Omental fat pad (tissue), 4 donors: ENCODE data around the gene GUCA2A. TPM values are rescaled to one million over a fixed set of nuclear protein-coding genes. Genes with fewer than 3 reads are reported as not detected.

Experiments used
- ATAC-seq: fragments of 150-250 bp; one replicate; pipeline ENCODE4 v1.9.1; 2016; ENCODE audit warnings: mild to moderate bottlenecking, moderate library complexity; ENCODE audit not compliant: low FRiP score
- DNase-seq: peaks from one replicate; pipeline ENCODE4 v3.0.0-alpha.2; 2019; ENCODE audit warnings: low spot score
- total RNA-seq, 4 donors: library from RNA; depleted of rRNA; stranded (reverse); fragments of >200 nt; gene quantifications; one replicate each; pipeline ENCODE4 v1.1.0, GENCODE V29; 2016
- TF ChIP-seq, protein P1 (sequence below), 3 donors: fragments of 450-650 bp; IDR thresholded peaks; one replicate each; pipeline ENCODE4 v1.5.1; 2016 to 2017; ENCODE audit warnings: antibody characterized with exemption in 3 of 3, mild to moderate bottlenecking in 3 of 3, moderate library complexity in 2 of 3

GUCA2A gene
- total RNA-seq, 4 donors from 2014 or later, result not detected

DNA sequence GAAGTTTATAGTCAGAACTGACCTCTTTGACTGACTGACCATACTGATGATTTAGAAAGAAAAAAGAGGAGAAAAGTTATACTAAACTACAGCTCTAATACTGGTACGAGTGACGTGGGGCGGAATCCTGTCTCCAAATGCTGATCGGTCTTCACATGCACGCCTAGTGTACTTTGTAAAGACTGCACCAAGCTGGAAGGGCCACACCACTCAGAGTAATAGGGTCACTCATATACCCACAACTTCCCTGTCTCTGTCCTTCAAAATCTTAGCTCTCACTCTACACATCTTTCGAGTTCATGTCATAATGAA is 19.4 kb upstream of the GUCA2A start:
- DNase-seq, result no peak
- TF ChIP-seq, protein P1, sequence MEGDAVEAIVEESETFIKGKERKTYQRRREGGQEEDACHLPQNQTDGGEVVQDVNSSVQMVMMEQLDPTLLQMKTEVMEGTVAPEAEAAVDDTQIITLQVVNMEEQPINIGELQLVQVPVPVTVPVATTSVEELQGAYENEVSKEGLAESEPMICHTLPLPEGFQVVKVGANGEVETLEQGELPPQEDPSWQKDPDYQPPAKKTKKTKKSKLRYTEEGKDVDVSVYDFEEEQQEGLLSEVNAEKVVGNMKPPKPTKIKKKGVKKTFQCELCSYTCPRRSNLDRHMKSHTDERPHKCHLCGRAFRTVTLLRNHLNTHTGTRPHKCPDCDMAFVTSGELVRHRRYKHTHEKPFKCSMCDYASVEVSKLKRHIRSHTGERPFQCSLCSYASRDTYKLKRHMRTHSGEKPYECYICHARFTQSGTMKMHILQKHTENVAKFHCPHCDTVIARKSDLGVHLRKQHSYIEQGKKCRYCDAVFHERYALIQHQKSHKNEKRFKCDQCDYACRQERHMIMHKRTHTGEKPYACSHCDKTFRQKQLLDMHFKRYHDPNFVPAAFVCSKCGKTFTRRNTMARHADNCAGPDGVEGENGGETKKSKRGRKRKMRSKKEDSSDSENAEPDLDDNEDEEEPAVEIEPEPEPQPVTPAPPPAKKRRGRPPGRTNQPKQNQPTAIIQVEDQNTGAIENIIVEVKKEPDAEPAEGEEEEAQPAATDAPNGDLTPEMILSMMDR (IDR thresholded peaks at IDR 0.05), result no peak
- ATAC-seq, result no peak

DNA sequence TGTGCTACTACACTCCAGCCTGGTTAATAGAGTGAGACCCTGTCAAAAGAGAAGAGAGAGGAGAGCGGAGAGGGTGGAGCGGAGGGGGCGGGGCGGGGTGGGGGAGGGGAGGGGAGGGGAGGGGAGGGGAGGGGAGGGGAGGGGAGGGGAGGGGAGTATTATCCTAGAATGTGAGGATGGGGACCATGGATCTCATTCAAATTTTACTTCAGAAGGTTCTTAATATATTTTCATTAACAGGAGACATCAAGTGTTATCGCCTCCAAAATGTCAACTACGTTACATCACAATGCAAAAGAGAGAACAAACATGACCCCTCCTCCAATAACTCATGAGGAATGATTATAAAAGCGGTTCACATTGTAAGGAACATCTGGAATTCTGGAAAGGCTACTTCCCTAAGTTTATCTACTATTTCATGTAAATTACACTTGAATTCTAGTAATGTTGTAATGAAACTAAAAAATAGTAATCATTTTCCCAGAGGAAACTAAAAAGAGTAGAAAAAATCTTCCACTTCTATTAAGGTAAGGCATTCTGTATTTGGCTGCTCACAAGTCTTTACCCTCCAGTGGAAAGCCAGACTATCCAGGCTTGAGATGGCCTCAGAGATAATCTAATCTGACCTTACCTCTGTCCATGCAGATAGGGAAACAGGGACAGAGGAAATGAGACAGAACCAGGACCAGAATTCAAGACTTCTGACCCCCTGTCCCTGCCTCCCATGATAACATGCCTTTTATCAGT is 18.8 kb upstream of the GUCA2A start:
- DNase-seq, result no peak
- TF ChIP-seq, protein P1 (IDR thresholded peaks at IDR 0.05), result no peak
- ATAC-seq, result no peak

DNA sequence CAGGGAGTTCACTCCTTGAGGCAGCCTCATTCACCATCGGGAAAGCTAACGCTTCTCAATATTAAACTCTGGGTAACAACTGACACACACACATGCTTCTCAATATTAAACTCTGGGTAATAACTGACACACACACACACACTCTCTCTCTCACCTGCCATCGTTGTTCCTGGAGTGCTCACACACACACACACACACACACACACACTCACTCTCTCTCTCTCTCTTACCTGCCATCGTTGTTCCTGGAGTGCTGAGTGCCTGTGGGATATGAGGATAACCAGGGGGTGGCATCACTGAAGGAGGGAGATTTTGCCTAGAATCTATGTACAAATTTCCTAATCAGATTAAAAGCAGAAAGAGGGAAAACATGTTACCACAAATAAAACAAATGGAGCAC is 17.1 kb upstream of the GUCA2A start:
- TF ChIP-seq, protein P1 (IDR thresholded peaks at IDR 0.05), result no peak

DNA sequence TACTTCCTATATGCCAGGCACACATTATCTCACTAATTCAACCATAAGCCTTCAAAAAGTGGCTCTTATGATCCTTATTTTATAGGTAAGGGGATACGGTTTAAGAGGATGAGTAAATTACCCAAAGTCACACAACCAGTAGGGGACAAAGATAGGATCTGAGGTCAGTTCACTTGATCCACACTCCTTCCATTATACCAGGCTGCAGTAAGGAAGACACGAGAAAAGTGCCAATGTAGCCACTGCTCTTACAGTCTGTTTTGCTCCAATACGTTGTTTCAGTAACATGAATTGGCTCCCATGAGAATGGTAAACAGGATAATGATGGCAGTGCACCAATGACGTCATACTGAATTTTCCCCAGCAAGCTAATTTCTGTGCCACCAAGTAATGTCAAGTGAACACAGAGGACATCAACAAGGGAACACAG is 15.4 kb upstream of the GUCA2A start:
- TF ChIP-seq, protein P1 (IDR thresholded peaks at IDR 0.05), result no peak
- DNase-seq (no peak), ATAC-seq (no peak)

More for the DNA sequence above, 17.1 kb upstream of the GUCA2A start:
- no peak for DNase-seq
- ATAC-seq, result no peak

DNA sequence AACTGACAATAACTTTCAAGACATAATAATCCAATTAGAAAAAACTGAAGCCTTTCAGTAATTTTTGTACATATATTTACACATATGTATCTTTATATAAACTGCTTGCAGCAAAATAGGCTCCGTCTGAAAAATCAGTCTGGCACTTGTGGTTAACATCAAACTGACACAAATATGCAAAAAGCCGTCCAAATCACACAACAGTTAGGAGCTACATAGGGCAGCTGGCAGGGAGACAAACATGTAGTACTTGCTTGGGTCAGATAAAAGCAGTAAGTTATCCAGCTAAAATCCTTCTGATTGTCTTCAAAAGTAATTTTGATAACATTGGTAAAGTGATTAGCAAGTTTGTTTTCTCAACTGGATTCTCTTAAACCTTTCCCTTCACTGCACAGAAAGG is 14.7 kb upstream of the GUCA2A start:
- TF ChIP-seq, protein P1 (IDR thresholded peaks at IDR 0.05), result no peak
- DNase-seq (no peak), ATAC-seq (no peak)

DNA sequence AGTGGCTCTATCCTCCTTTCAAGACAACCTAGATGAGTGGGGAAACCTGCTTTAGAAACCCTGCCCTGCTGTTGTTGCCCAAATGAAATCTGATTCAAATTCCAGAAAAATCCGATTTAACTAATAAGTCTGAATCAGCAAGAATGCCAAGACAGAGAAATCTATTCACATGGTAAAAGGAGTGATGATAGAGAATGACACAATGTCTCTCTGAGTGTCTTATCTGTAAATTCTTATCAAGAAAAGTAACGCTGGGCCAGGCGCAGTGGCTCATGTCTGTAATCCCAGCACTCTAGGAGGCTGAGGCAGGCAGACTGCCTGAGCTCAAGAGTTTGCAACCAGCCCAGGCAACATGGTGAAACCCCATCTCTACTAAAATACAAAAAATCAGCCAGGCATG is 13.7 kb upstream of the GUCA2A start:
- ATAC-seq (no peak), DNase-seq (no peak)
- TF ChIP-seq, protein P1 (IDR thresholded peaks at IDR 0.05), result no peak

DNA sequence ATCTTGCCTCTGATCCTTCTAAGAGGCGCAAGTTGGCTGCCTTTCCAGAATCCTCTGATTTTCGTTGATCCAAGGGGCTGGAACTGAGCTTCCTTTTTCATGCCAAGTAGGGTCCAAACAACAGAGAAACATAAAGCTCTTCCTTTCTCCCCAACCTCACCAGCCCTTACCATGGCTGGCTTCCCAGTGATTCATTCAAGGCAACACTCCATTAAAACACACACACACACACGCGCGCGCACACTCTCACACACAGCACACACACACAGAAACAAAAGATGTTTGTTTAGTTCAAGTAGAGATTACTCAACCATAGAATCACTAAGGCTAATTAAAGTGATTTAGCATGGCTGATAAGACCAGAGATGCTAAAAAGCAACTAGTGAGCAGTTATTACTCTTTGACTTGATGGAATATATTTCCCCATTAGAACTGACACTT is 13.0 kb upstream of the GUCA2A start:
- no peak for DNase-seq
- TF ChIP-seq, protein P1 (IDR thresholded peaks at IDR 0.05), result no peak
- no peak for ATAC-seq
